Endodermal cell (in vitro differentiated cells): ENCODE measurements around the gene NBL1. TPM values are rescaled to one million over a fixed set of nuclear protein-coding genes. Genes with fewer than 3 reads are reported as not detected.

Source experiments
- DNase-seq: peaks from one replicate; pipeline ENCODE4 v3.0.0-alpha.2; 2017
- H3K27ac ChIP-seq: 2 replicates; pipeline ENCODE4 v1.5.1; 2013; ENCODE audit warnings: mild to moderate bottlenecking, low read depth, low read length, moderate library complexity
- H3K27me3 ChIP-seq: 2 replicates; pipeline ENCODE4 v1.6.1; 2013; ENCODE audit warnings: mild to moderate bottlenecking, low read length, moderate library complexity; ENCODE audit not compliant: insufficient read depth, control insufficient read depth, poor library complexity, severe bottlenecking
- H3K36me3 ChIP-seq: 2 replicates; pipeline ENCODE4 v1.7.0; 2013; ENCODE audit warnings: mild to moderate bottlenecking, low read length, moderate library complexity; ENCODE audit not compliant: control insufficient read depth, insufficient read depth
- H3K4me1 ChIP-seq: one replicate; pipeline ENCODE4 v1.7.0; 2013; ENCODE audit warnings: low read length; ENCODE audit not compliant: control insufficient read depth, insufficient read depth
- H3K4me3 ChIP-seq: 2 replicates; pipeline ENCODE4 v1.5.1; 2013; ENCODE audit warnings: mild to moderate bottlenecking, low read length, moderate library complexity
- H3K9ac ChIP-seq: 2 replicates; pipeline ENCODE4 v1.6.1; 2013; ENCODE audit warnings: mild to moderate bottlenecking, low read length, moderate library complexity; ENCODE audit not compliant: poor library complexity, severe bottlenecking; ENCODE audit errors: extremely low read depth
- H3K9me3 ChIP-seq: 2 replicates; pipeline ENCODE4 v1.6.1; 2013; ENCODE audit warnings: mild to moderate bottlenecking, low read length, moderate library complexity; ENCODE audit not compliant: control insufficient read depth
- H3K27ac Mint-ChIP-seq: 2 replicates; pipeline ENCODE4 v1.8.0; 2020; ENCODE audit warnings: mixed read lengths
- H3K27me3 Mint-ChIP-seq: 2 replicates; pipeline ENCODE4 v1.8.0; 2021; ENCODE audit warnings: mild to moderate bottlenecking, mixed read lengths; ENCODE audit not compliant: insufficient read depth
- H3K36me3 Mint-ChIP-seq: 2 replicates; pipeline ENCODE4 v1.8.0; 2020; ENCODE audit warnings: low read depth, mixed read lengths
- H3K4me1 Mint-ChIP-seq: 2 replicates; pipeline ENCODE4 v1.8.0; 2020; ENCODE audit warnings: mixed read lengths
- H3K4me3 Mint-ChIP-seq: 2 replicates; pipeline ENCODE4 v1.8.0; 2020; ENCODE audit warnings: mild to moderate bottlenecking, moderate library complexity, mixed read lengths
- H3K9me3 Mint-ChIP-seq: 2 replicates; pipeline ENCODE4 v1.8.0; 2020; ENCODE audit warnings: mild to moderate bottlenecking, mixed read lengths
- CTCF ChIP-seq: fragments of 200-600 bp; sonication (generic); conservative IDR thresholded peaks from 2 replicates; pipeline ENCODE4 v1.5.0; 2021; ENCODE audit warnings: antibody characterized with exemption, mild to moderate bottlenecking
- WGBS, 2 experiments: methylation state at CpG; one replicate each; pipeline versions ENCODE4 v1.1.5 to v1.1.7; 2013; ENCODE audit warnings: missing lambda C conversion rate in 2 of 2, mixed read lengths in 1 of 2; ENCODE audit not compliant: insufficient coverage in 1 of 2, insufficient read length in 1 of 2; 5-methylcytosine and 5-hydroxymethylcytosine counted together
- total RNA-seq, 2 donors: library from RNA; stranded (reverse); fragmentation: NEBNext Ultra II Directional in 1 of 2; extraction: Animal tissue kit (Norgen Biotek cat#: 25700) in 1 of 2; gene quantifications; 2 replicates in 1 of 2; 3 replicates in 1 of 2; pipeline ENCODE4 v1.2.1, GENCODE V29; 2021

Gene NBL1
- total RNA-seq, 2 donors from 2014 or later: 13.7 to 32.4 TPM

GRCh38 chr1:19665186-19665495, 21.0 kb downstream of the NBL1 start:
- Mint-ChIP-seq H3K27me3 (peaks cover 81% of the 10 kb centered on the region), H3K4me3 (peak overlapping the region; percentile 37), H3K36me3 (no peaks in the 10 kb centered on the region), H3K4me1 (peaks cover 8% of the 10 kb centered on the region), H3K27ac (no peak overlapping the region), H3K9me3 (no peaks in the 10 kb centered on the region)
- Histone ChIP-seq H3K9me3 (no peaks in the 10 kb centered on the region), H3K4me3 (no peak overlapping the region), H3K9ac (no peak overlapping the region), H3K36me3 (no peaks in the 10 kb centered on the region), H3K4me1 (peaks cover 4% of the 10 kb centered on the region), H3K27ac (no peak overlapping the region), H3K27me3 (peaks cover 79% of the 10 kb centered on the region)
- no peak for DNase-seq
- 0 to 5% methylated on average over 4 to 23 of the region's 23 CpGs for WGBS, 2 experiments
- TF ChIP-seq CTCF: no peak

GRCh38 chr1:19665496-19666465, 21.7 kb downstream of the NBL1 start:
- H3K4me1 ChIP-seq: no peaks in the 10 kb centered on the region
- H3K27me3 ChIP-seq: peaks cover 79% of the 10 kb centered on the region
- peaks cover 80% of the 10 kb centered on the region for H3K27me3 Mint-ChIP-seq
- peak; percentile 84 for DNase-seq
- no peak overlapping the region for H3K4me3 ChIP-seq
- H3K27ac Mint-ChIP-seq: no peak overlapping the region
- peak overlapping the region; percentile 37 for H3K4me3 Mint-ChIP-seq
- no peak overlapping the region for H3K27ac ChIP-seq
- 32 to 40% methylated on average over 48 to 84 of the region's 84 CpGs for WGBS, 2 experiments
- H3K36me3 ChIP-seq: no peaks in the 10 kb centered on the region
- H3K36me3 Mint-ChIP-seq: no peaks in the 10 kb centered on the region
- TF ChIP-seq CTCF: peak; percentile 45
- no peaks in the 10 kb centered on the region for H3K9me3 Mint-ChIP-seq
- no peaks in the 10 kb centered on the region for H3K9me3 ChIP-seq
- no peak overlapping the region for H3K9ac ChIP-seq
- peaks cover 2% of the 10 kb centered on the region for H3K4me1 Mint-ChIP-seq

- no peak overlapping the region for H3K27ac ChIP-seq
- no peaks in the 10 kb centered on the region for H3K4me1 ChIP-seq
- H3K9me3 Mint-ChIP-seq: no peaks in the 10 kb centered on the region
- peaks cover 70% of the 10 kb centered on the region for H3K27me3 ChIP-seq
- peaks cover 2% of the 10 kb centered on the region for H3K4me1 Mint-ChIP-seq
- H3K4me3 ChIP-seq: no peak overlapping the region
- 82% methylated on average over 3 to 8 of the region's 8 CpGs for WGBS, 2 experiments
- no peaks in the 10 kb centered on the region for H3K36me3 Mint-ChIP-seq
- no peak for TF ChIP-seq CTCF
- peaks cover 68% of the 10 kb centered on the region for H3K27me3 Mint-ChIP-seq
- H3K4me3 Mint-ChIP-seq: no peak overlapping the region
- H3K9me3 ChIP-seq: no peaks in the 10 kb centered on the region
- H3K36me3 ChIP-seq: no peaks in the 10 kb centered on the region
- H3K9ac ChIP-seq: no peak overlapping the region
- H3K27ac Mint-ChIP-seq: no peak overlapping the region
- DNase-seq: no peak
Observed at GRCh38 chr1:19668888-19669287, 24.8 kb downstream of the NBL1 start.
